GM19452 (cell line): Measurements from ENCODE around the gene CCDC92B.
"Not testable (repeated sequence)": the region's sequence is repeated elsewhere in the genome, so short reads cannot be mapped to it uniquely, and the experiment has no call there.

ENCODE experiments used
- ATAC-seq: cut with Tn5 transposase; IDR thresholded peaks from one replicate; pipeline ENCODE4 v1.9.1; 2021; ENCODE audit not compliant: unreplicated experiment

Gene CCDC92B

DNA sequence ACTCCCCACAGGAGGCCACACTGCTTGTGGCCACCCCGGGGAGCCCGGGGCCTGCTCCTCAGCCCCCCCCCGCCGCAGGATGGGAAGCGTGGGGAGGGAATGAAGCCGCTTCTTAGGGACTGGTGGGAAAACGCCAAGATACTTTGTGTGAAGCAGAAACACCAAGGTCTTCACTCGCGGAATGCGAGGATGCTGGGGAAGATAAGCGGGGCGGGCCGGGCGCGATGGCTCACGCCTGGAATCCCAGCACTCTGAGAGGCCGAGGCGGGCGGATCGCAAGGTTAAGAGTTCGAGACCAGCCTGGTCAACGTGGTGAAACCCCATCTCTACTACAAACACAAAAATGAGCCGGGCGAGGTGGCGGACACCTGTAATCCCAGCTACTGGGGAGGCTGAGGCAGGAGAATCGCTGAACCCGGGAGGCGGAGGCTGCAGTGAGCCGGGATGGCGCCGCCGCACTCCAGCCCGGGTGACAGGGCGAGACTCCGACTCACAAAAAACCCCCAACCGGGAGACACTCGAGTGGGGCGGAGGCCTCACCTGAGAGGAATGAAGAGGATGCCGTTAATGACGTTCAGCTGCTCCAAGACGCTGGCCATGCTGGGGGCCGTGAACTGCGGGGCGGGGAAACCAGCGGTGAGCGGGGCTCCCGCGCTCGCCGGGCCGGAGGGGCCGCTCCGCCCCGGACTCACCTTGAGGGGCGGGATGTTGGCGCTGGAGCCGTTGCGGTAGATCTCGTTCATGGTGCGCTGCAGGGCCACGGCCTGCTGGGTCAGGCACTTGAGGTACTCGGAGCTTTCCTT lies 58.2 kb downstream of the CCDC92B start:
- no peak for ATAC-seq

DNA sequence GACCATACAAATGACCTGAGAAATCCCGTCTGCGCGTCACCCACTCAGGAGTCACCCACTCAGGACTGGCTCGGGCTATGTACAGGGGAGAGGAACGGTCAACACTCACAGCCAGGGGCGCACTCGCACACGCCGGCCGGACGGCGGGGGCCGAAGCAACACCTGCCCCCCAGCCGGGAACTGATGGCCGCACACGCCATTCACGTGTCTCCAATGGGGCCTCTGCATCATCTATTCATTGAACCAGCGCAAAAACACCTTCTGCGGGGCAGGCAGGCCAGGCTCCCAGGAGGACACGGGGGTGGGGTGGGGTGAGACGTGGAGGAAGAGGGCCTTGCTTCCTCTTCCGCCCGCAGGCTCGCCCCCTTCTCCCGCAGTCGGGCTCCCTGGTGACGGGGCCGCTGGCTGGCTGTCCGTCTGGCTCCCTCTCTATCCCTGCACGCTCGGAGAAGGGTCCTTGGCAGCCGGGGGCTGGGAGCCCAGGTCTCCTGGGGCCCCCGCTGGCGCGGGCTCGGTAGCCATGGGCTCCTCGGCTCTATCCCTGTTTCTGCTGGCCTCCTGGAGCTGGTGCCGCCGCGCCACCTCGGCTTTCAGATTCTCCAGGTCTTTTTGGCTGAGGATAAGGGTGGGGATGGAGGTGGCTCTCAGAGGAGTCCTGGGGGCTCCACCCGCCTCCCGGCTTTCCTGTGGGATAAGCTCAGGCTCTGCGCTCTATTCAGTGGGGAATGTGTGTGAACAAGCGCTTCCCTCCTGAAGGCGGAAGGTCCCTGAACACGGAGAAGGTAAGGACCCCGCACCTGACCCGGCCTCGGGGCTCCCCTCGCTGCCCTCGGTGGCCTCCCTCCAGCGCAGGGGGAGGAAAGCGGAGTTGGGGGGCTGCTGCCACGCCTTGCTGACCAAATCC lies 59.0 kb downstream of the CCDC92B start:
- no peak for ATAC-seq

DNA sequence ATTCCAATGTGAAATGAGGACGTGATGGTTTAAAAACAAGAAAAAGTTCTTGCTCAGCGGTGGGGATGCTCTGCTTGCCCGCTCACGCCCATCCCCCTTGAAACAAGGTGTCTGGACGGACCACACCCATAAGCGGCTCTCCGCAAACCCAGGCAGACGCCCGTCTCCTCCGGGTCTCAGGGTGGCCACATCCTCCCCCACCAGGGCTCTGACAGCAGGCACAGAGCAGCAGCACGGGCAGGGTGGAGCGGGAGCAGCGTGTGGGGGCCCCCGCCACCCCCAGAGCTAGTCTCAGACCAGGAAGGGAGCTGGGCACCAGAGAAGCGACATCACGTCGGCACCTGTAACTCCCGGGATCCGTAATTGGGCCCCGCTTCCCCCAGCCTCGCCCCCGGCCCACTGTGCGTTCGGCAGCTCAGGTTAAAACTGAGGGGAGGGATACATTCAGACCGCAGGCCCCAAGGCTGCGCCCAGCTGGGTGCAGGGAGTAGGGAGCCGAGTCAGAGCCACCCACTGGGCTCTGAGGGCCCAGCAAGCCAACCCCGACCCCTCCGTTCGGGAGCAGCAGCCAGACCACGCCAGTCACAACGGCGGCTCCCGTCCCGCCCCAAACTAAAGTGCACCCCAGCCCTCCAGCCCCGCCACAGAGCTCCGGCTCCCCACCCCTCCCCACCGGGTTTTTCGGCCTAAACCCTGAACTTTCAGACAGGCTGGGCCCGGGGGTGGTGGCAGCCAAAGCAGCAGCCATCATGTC lies 59.9 kb downstream of the CCDC92B start:
- ATAC-seq = no peak

DNA sequence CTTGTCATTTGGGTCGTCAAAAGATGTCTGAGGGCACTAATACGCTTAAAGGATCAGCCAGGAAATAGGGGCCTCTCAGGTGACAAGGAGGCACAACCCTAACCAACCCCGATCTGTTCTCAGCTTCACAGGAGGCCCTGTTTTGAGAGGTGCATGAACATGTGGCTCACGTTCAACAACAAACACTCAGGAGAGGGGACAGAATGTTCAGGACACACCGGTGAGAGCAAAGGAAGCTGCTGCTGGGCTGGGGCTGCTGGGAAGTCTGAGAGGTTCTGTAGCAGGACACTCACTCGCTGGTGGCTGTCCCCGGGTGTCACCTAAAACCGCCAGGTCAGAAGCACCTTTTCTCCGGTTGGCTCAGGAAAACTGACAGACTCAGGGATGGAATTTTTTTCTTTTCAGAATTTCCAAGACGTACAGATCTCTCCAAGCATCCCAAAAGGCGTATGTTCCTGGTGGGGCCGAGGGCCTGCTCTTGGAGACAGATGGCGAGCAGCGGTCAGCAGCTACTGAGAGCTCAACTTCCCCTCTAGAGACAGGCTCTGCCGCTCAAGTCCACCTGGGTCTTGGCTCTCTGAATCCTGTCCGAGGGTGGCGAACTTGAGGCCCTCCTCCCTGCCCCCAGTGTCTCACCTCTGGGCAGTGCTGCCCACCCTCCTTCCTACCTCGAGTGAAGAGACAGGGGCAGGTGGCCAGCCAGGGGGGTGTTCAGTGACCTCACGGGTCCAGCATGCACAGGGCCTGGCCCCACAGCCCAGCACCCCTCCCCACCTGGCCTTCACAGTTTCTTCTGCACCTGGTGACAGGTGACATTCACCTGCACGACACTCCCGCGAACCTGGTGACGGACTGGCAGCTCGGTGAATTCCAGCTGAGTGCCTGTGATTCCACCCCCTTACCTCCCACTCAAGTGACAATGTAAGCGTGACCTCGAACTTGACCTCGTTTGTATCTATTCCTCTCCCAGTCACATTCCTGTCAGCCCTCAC lies 60.8 kb downstream of the CCDC92B start:
- no peak for ATAC-seq

DNA sequence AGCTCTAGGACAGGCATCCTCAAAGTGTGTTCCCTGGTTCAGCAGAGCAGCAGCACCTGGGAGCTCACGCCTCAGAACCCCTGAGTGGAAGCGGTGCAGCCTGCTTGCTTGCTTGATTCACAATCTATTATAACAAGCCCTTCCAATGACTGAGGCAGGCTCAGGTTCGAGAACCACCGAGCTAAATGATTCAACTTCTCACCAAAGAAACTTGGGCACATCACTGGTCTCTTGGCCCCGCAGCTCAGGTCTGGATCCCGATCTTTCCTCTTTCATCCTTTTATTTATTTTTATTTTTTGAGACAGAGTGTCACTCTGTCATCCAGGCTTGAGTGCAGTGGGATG lies 62.4 kb downstream of the CCDC92B start:
- ATAC-seq = no peak

DNA sequence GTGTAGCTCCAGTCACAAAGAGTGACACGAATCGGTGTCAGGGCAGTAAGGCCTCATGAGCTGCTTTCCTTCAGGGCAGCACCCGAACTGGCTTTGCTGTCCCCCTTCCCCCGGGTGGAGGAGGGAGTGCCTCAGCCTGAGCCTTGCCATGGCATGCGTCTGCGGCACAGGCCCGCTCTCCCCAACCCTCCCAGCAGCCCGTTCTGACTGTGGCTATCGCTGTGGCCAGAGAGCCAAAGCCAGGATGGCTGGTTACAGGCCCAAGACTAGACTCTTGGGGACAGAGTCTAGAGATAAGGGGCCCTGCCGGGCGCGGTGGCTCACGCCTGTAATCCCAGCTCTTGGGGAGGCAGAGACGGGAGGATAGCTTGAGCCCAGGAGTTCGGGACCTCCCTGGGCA lies 63.8 kb downstream of the CCDC92B start:
- no peak for ATAC-seq

DNA sequence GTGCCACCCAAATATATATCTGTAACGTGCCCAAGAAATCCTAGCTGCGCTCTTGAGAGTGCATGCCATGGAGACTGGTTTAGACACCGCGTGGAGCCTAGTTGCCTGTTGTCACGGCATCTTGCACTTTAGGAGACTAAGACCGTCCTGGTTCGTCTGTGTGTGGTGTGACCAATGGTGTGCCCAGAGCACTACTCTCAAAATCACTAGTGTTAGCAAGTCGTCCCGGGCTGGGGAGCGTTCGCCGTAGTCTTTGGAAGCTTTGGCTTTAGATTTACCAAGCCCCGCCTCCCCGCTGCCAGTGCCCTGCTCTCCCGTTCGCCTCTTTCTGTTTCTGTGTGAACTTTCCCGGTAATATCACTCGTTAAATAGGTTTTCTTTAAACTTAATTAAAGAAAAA lies 64.9 kb downstream of the CCDC92B start:
- no peak for ATAC-seq

DNA sequence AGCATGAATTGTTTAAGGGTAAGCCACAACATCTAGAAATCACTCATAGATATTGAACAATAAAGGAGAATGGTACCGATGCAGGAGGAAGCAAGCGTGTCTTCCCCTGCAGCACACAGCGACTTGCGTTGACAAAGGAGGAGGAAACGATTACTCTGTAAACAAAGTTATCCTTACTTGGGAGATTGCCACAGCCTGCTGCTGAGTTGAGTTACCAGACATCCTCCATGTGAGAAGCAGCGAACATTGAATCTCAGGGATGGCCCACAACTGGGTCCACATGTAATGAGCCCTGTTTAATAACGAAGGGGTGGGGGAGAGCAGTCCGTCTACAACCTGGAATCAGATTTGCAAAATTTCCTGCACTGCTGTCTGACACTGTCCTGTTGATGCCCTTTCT lies 65.5 kb downstream of the CCDC92B start:
- ATAC-seq = no peak

DNA sequence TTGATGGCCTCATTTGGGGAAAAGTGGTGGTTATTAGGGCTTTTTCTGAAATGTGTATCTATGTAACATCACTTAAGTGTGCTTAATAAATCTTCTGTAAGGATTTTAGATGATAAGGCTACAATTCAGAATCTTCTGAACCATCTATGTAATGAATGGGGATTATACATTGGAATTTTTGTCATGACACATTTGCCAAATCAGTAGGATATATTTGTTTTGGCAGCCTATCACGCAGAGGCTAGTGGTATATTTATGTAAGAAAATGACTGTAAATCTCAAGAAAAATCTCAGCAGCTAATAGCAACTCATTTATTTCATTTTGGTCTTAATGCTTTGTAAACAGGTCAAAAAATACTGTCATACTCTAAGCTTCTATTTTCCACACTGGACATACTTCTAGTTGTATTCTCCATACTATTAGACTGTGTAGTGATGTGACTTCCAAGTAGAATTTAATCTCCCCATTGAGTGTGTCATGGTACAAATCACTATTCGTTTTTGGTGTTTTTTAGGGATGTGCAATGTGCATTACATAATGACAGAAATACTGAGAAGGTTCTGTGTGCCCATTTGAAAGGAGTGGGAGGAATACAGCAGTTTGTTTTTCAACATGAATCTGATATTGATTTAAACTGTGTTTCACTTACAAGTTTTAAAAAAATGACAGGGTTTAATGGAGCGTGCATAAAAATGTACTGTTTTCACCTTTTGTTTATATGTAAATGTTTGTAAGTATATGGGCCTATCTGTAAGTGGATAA lies 67.1 kb downstream of the CCDC92B start:
- no peak for ATAC-seq

DNA sequence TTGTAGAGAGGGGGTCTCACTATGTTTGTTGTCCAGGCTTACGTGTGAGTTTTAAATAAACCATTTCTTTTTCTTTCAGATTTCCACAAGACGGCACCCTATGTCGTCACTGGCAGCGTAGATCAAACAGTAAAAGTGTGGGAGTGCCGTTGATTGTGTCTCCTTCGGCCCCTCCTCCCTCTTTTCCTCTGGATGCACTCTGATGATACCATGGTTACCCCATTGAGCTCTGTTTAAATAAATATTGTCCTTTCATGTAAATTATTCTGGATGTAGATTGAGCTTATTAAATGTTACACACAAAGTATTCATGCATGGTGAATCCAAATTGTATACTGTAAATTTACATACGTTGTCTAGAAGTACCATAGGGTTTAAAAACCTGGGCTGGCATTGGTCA lies 67.8 kb downstream of the CCDC92B start:
- no peak for ATAC-seq

DNA sequence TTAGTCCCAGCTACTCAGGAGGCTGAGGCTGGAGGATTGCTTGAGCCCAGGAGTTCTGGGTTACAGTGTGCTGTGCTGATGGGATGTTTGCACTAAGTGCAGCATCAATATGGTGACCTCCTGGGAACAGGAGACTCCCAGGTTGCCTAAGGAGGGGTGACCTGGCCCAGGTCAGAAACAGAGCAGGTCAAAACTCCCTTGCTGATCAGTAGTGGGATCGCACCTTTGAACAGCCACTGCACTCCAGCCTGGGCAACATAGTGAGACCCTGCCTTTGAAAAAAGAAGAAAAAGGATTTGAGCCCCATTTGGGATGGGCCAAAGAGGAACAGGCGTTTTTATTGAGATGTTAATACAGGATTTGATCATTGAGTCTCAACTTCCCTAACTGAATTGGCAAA lies 68.5 kb downstream of the CCDC92B start:
- ATAC-seq = no peak

DNA sequence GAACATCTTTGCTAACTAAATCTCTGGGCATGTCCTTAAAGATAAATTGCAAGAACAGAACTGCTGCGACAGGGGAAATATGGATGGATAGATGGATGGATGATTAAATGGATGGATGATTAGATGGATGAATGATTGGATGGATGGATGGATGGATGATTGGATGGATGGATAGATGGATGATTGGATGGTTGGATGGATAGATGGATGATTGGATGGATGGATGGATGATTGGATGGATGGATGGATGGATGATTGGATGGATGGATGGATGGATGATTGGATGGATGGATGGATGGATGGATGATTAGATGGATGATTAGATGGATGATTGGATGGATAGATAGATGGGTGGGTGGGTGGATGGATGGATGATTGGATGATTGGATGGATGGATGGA lies 70.2 kb downstream of the CCDC92B start:
- ATAC-seq = not testable (repeated sequence)
